Measurements from ENCODE around the gene FEZ2.
A peak's percentile ranks its signal among the peaks of the same experiment; 100 is the strongest.

The FEZ2 gene

DNA sequence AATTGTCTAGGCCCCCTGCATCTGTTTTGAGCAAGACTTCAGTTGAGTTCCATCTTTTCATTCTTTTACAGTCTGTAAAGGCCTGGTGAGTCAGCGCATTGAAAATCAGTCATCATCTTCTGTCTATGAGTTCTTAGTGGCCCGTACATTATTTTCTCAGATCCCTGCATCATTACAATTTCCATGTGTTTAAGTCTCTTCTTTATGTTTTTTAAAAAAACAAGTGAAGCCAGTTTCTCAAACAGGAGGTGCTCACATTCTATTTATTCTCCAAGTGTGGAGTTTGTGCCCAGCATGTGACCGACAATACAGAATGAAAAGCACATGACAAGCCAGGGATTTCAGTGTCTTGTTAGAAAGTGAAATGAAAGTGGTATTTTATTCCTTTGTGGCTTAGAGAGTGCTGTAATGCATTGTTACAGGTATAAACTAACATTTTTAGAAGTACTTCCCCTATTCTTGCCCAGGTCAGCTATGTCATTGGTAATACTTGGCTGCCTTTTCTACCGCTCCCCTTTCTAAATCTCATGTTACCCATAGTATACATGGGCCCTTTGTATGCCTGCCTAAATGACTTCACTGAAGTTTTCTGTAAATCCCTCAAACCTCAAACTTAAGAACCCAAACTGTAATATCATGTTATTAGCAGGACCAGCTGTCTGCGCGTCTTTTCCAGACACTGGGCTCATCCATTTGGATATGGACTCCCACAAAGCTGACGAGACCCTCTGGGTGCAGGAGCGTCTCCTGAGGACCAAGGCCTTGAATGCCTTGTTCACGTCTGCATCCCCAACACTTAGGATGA lies 67.6 kb downstream of the FEZ2 start:
- no peak for DNase-seq (ENCODE audit: low read depth in 2 of 2)

DNA sequence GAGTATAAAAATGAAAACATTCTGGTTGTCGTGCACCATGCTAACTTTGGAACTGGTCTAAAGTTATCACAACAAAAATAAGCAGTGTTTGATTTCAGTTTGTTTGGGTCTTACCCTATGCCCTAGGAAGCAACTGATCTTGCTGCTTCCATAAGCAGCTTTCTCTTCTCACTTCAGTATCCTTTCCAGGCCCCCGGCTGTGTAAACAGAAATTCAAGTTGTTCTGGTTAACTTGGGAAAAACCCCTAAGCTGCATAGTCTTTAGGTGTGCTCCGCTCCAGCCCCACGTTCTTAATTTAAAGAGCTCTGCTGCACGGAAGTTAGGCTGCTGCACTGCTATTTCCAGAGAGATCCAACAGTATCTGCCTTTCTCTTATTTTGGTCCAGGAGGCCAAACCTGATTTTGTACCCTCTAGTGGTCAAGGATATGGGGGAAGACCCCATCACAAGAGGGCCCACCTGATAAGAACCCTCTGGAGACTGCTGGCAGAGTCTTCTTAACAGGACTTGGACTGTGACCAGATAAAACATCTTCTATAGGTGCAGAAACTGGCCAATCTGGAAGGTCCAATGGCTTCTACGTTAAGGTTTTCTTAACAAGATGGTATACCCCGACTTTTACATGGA lies 69.1 kb downstream of the FEZ2 start:
- DNase-seq (ENCODE audit: low read depth in 2 of 2), result no peak

DNA sequence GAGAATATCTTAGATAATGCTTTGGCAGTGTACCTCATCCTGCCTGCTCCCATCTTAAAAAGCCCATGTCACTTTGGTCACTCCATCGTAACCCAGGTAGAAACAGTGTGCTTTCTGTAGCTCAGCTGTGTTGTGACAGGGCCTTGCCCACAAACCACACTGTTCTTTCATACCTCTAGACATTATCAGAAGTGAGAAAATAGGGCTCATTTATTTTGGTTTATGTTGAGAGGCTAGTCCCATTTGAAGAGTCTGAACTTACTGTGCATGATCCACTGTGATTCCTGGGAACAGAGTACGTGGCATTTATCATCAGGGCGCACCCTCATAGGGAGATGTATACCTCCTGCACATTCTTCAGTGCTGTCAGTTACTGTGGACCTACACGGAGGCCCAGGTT lies 69.7 kb downstream of the FEZ2 start:
- DNase-seq (ENCODE audit: low read depth in 2 of 2), result no peak

DNA sequence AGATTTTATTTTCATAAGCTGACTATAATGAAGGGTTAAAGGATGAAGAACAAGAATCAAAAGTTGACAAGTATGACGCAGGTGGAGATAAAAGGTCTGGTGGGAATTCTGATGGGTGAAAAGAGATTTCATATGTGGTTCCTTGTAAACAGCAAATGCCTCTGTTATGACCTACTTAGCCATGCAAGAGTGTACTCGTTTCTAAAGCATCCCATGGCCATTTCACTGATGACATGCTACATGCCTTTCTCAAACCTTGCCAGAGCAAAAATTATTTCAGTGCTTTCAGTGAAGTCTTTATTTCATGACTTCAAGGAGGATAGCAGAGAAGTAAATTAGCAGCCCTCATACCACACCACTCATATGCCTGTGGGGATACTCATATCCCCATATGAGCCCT lies 71.7 kb downstream of the FEZ2 start:
- DNase-seq (ENCODE audit: low read depth in 2 of 2), result no peak

DNA sequence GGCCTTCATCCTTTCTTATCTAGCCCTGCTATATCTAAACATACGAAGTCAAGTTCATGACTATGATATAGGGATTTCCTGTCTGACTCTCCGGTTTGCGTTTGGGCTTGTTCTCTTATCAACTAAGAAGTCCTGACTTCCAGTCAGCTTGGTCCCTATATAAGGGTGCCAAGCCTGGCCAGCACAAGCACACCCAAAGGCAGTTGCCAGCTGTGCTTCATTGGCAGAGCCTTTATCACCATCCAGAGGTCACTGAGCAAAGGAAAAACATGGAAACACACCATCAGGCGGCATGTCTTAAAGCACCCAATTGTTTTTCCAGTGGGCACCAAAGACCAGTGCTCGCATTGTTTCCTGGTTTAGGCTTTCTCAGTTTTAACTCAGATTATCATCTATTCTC lies 72.7 kb downstream of the FEZ2 start:
- DNase-seq (ENCODE audit: low read depth in 2 of 2), result no peak

DNA sequence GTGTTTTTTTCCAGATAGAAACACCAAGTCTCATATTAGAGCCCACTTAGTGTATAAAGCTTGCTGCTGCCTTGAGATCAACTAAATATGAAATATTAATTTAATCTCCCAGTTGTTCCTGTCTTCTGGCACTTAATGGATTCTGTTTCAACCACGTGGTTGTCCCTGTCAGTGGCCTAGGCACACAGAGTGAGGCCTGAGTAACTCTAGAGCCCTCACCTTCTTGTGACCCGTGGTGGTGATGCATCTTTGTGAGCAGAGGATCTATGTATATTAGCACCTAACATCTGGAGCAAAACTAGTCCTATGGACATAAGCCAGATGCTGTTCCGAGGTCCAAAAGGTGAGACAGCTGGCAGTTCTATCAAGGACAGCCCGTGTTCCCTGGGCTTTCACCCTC lies 74.8 kb downstream of the FEZ2 start:
- no peak for DNase-seq (ENCODE audit: low read depth in 2 of 2)

DNA sequence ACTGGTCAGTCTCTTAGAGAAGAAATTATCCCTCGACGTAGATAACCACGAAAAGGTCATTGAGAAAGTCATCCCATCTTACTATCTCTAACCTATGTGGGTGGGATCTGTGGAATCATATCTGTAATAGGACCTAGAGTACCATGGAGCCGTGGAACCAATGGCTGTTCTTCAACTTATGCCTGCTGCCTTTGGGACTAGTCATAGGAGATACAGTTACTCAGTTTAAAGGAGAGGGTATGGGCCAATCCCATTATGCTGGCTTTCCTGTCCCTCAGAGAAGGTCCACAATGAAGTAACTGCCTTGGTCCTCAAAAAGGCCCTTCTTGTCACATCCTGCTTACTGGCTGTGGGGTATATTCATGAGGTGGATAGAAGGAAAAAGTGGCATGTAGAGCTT lies 77.5 kb downstream of the FEZ2 start:
- DNase-seq (ENCODE audit: low read depth in 2 of 2), result no peak

DNA sequence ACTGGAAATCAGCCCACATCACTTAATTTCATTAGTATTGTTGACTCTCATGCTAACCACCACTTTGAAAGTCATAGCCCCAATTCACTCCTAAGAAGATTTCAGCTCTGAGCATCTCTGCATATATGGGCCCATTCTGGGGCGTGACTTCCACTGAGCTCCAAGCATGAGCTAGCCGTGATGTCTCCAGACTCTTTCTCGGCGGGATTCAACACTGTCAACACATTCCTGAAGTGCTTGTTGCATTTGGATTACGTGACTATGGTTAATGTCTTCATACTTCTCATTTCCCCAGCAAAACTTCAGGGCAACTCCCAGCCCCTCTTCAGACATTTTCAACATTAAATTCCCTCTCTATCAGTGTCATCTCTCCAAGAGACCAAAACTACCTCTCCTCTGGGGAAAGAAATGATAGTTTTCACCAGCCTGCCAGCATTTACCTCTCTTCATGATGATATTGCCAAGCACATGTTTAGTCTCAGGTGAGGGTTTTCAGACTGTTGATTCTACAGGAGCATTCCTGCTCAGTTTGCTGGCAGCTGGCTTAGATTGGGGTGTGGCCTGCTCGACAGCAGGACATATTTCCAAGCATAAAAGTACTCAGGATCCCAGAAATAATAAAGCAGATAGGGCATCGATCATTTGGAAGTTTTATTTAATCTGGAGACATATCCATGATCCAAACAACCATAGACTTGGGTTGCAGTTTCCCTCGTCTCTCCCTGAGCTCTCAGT lies 81.7 kb downstream of the FEZ2 start:
- no peak for DNase-seq (ENCODE audit: low read depth in 2 of 2)

DNA sequence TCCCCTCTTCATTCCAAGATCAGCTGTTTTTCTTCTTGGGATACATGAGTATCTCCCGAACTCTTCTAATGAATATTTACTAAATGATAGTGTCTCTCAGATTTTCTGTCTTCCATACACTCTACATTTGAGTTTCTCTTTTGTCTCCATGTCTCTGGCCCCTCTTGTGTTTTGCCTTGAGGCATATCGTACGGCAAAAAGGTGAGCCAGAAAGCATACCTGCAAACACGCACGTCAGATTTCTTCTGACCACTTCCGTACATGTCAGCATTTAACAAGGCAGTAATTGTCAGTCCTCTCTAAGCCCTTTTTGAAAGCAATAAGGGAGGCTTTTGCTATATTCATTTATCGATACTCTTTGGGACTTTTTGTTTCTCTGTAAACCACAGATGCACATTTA lies 82.4 kb downstream of the FEZ2 start:
- no peak for DNase-seq (ENCODE audit: low read depth in 2 of 2)

DNA sequence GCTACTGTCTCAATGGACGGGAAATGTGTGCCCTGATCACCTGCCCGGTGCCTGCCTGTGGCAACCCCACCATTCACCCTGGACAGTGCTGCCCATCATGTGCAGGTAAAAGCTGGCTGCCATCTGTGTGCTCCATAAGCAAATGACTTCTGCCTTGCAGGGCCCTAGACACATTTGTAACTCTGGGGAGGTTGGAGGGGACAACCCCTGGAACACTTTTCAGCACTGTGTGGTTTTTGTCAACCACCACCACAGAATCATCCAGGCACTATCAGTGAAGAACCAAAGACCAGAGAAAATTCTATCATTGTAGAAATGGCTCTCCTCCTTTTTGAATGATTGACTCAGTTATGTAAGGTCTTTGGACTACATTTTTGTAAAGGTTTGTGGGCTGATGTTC lies 84.3 kb downstream of the FEZ2 start:
- no peak for DNase-seq (ENCODE audit: low read depth in 2 of 2)

DNA sequence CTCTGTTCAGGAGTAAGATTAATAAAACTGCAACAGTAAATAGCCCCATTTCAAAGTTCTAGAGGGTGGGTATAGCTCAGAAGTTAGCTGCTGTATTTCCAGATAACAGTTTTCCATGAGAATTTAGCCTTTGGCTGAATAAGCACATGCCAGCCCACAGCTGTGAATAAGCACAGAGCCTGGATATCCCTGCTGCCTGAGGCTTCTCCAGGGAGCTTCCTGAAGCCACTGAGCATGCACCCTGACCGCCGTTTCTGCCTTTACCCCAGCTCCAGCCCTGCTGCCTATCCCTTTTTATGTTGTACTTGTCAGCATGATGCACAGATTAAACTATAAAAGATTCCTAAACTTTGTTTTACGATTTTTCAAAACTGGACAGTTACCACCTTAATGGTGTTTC lies 85.3 kb downstream of the FEZ2 start:
- DNase-seq (ENCODE audit: low read depth in 2 of 2), result no peak

DNA sequence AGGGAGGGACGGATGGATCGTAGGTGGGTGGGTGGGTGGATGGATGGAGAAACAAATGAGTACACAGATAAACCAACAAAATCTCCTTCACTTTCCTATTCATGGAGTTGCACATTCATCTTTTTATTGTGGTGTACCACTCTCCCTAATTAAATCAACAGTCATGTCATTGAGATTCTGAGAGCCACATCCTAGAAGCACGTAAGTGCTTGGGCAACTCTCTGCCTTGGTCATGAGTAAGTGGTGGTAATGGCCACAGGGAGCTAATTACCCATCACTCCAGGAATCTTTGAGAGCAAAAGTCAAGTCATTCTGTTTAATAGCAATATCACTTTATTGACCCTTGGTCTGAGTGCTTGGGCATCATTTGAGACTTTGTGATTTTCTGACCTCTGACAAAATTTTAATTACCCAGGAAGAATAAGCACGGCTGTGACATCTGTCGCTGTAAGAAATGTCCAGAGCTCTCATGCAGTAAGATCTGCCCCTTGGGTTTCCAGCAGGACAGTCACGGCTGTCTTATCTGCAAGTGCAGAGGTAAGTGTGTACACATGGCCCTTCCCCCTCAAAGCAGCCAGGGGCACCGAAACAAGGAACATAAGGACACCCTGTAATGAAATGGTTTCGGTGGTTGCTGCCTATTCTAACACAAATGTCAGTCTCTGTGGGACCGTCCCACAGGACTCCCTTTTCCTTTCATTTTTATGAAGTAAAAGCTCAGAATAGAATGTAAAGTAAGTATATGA lies 85.9 kb downstream of the FEZ2 start:
- DNase-seq (ENCODE audit: low read depth in 2 of 2), result no peak

DNA sequence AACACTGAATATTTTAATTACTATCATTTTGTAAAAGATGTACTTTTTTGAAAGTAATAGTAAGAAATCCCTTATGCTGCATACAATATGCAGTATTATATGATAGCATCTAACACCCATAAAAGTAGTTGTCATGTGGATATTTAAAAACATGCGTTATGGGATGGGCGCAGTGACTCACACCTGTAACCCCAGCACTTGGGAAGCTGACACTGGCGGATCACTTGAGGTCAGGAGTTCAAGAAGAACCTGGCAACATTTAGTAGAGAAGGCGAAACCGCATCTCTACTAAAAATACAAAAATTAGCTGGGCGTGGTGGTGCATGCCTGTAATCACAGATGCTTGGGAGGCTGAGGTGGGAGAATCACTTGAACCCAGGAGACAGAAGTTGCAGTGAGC lies 88.9 kb downstream of the FEZ2 start:
- DNase-seq (ENCODE audit: low read depth in 2 of 2), result no peak

DNA sequence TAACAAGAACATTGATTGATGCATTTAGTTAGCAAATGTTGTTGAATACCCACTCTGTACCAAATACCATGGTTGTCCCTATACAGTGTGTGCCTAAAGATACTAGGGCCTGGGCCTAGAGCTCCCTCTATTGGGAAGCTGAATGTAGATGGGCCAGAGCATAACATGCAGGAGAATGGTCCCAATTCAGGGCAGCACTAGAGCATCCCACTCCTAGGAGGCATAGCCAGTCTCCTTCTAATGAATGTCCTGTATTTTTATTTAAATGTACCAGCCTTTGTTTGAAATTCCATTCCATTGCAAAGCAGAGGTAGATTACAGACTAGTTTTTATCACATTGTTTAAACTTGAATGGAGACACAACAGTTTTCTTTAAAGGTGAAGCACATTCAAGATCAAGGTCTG lies 90.6 kb downstream of the FEZ2 start:
- DNase-seq (ENCODE audit: low read depth in 2 of 2), result peak; percentile 4 to 5
